Tibial nerve (tissue), 4 donors: ENCODE measurements around the gene EIF2S3B. TPM values are rescaled to one million over a fixed set of nuclear protein-coding genes. Genes with fewer than 3 reads are reported as not detected.

Experiments
- DNase-seq, 2 donors: peaks; one replicate each; pipeline ENCODE4 v3.0.0-alpha.2; 2019; ENCODE audit warnings: low spot score in 2 of 2
- H3K27ac ChIP-seq, 4 donors: fragments of 200-600 bp; sonication (generic) in 3 of 4; one replicate each; pipeline ENCODE4 v1.5.1; 2017 to 2019; ENCODE audit warnings: mild to moderate bottlenecking in 1 of 4
- H3K27me3 ChIP-seq, 2 donors: fragments of 200-600 bp; sonication (generic) in 1 of 2; one replicate each; pipeline versions ENCODE4 v1.5.1 to v1.6.0; 2017 to 2019
- H3K36me3 ChIP-seq, 3 donors: fragments of 200-600 bp; sonication (generic); one replicate each; pipeline ENCODE4 v1.5.1; 2018 to 2019
- H3K4me1 ChIP-seq, 4 donors: fragments of 200-600 bp; sonication (generic) in 3 of 4; one replicate each; pipeline ENCODE4 v1.5.1; 2017 to 2019
- H3K4me3 ChIP-seq, 4 donors: fragments of 200-600 bp; sonication (generic) in 3 of 4; one replicate each; pipeline ENCODE4 v1.5.1; 2017 to 2019; ENCODE audit warnings: mild to moderate bottlenecking in 1 of 4, moderate library complexity in 1 of 4
- H3K9me3 ChIP-seq, 4 donors: fragments of 200-600 bp; sonication (generic) in 3 of 4; one replicate each; pipeline ENCODE4 v1.5.1; 2017 to 2019
- CTCF ChIP-seq, 5 experiments: fragments of 200-600 bp in 3 of 5; fragments of 450-650 bp in 2 of 5; sonication (generic) in 3 of 5; IDR thresholded peaks; one replicate each; pipeline ENCODE4 v1.5.1; 2016 to 2019; ENCODE audit warnings: antibody characterized with exemption in 5 of 5, mild to moderate bottlenecking in 3 of 5, moderate library complexity in 2 of 5
- EP300 ChIP-seq, 2 donors: sonication (generic); formaldehyde crosslinking; IDR thresholded peaks; one replicate each; pipeline ENCODE4 v1.6.1; 2017; ENCODE audit warnings: antibody characterized with exemption in 2 of 2, mild to moderate bottlenecking in 1 of 2
- POLR2A ChIP-seq, 2 donors: fragments of 450-650 bp; IDR thresholded peaks; one replicate each; pipeline ENCODE4 v1.6.1; 2017; ENCODE audit warnings: antibody characterized with exemption in 2 of 2, mild to moderate bottlenecking in 2 of 2, moderate library complexity in 2 of 2
- WGBS, 2 donors: methylation state at CpG; one replicate each; pipeline ENCODE4 v1.1.5; 2018; 5-methylcytosine and 5-hydroxymethylcytosine counted together
- small RNA-seq: library from RNA; depleted of rRNA; stranded (forward); fragments of <200 nt; gene quantifications from one replicate; pipeline ENCODE3, GENCODE V24; 2016
- total RNA-seq, 4 donors: library from RNA; depleted of rRNA; stranded (reverse); fragments of >200 nt; gene quantifications; one replicate each; pipeline ENCODE4 v1.1.0, GENCODE V29; 2016

Gene EIF2S3B
- total RNA-seq, 4 donors from 2014 or later, result 0.42 TPM; not detected in 3

GRCh38 chr12:10554228-10554755, 48.6 kb downstream of the EIF2S3B start:
- no peak overlapping the region for H3K4me3 ChIP-seq
- no peaks in the 10 kb centered on the region for H3K4me1 ChIP-seq
- no peaks in the 10 kb centered on the region for H3K9me3 ChIP-seq
- no peak for DNase-seq
- TF ChIP-seq EP300 (IDR thresholded peaks at IDR 0.05) (no peak), POLR2A (IDR thresholded peaks at IDR 0.05) (no peak), CTCF (IDR thresholded peaks at IDR 0.05) (no peak)
- no peaks in the 10 kb centered on the region for H3K27me3 ChIP-seq
- WGBS, 2 donors, result 77 to 84% methylated on average over 6 of the region's 6 CpGs
- H3K27ac ChIP-seq, result no peak overlapping the region
- H3K36me3 ChIP-seq, result no peaks in the 10 kb centered on the region

GRCh38 chr12:10554756-10555481, 49.2 kb downstream of the EIF2S3B start:
- 89 to 90% methylated on average over 7 of the region's 7 CpGs for WGBS, 2 donors
- H3K27ac ChIP-seq, result no peak overlapping the region

GRCh38 chr12:10557329-10557728, 51.6 kb downstream of the EIF2S3B start:
- H3K4me1 ChIP-seq, result no peaks in the 10 kb centered on the region
- no peak for DNase-seq
- H3K4me3 ChIP-seq, result no peak overlapping the region
- H3K36me3 ChIP-seq, result no peaks in the 10 kb centered on the region
- H3K27ac ChIP-seq, result no peak overlapping the region
- H3K27me3 ChIP-seq, result no peaks in the 10 kb centered on the region
- WGBS, 2 donors, result 64 to 72% methylated on average over 6 of the region's 6 CpGs
- no peak for TF ChIP-seq EP300 (IDR thresholded peaks at IDR 0.05)
- TF ChIP-seq POLR2A (IDR thresholded peaks at IDR 0.05), result no peak
- TF ChIP-seq CTCF (IDR thresholded peaks at IDR 0.05), result no peak
- H3K9me3 ChIP-seq, result no peaks in the 10 kb centered on the region

More at GRCh38 chr12:10554756-10555481, 49.2 kb downstream of the EIF2S3B start:
- H3K9me3 ChIP-seq, result no peaks in the 10 kb centered on the region
- no peak for DNase-seq
- no peaks in the 10 kb centered on the region for H3K27me3 ChIP-seq
- H3K4me1 ChIP-seq, result no peaks in the 10 kb centered on the region
- H3K36me3 ChIP-seq, result no peaks in the 10 kb centered on the region
- H3K4me3 ChIP-seq, result no peak overlapping the region
- TF ChIP-seq CTCF (IDR thresholded peaks at IDR 0.05) (no peak), EP300 (IDR thresholded peaks at IDR 0.05) (no peak), POLR2A (IDR thresholded peaks at IDR 0.05) (no peak)

- H3K9me3 ChIP-seq, result no peaks in the 10 kb centered on the region
- no peak for TF ChIP-seq POLR2A (IDR thresholded peaks at IDR 0.05)
- no peak for TF ChIP-seq EP300 (IDR thresholded peaks at IDR 0.05)
- no peak for TF ChIP-seq CTCF (IDR thresholded peaks at IDR 0.05)
- no peak for DNase-seq
- H3K27me3 ChIP-seq, result no peaks in the 10 kb centered on the region
- H3K4me1 ChIP-seq, result no peaks in the 10 kb centered on the region
- no peaks in the 10 kb centered on the region for H3K36me3 ChIP-seq
- H3K27ac ChIP-seq, result no peak overlapping the region
- no peak overlapping the region for H3K4me3 ChIP-seq
- 85 to 86% methylated on average over 2 of the region's 2 CpGs for WGBS, 2 donors
These were observed 52.1 kb downstream of the EIF2S3B start for GRCh38 chr12:10557766-10558165.

Small RNAs within 50 kb of the gene (small RNA-seq; reads per million reads assigned to genes)
- gene SLC25A39P2, result not detected

Other genes starting within 250 kb of the EIF2S3B start
- 1 to 10 TPM in 3 of 4 donors, under 1 TPM in 1; 0.90 to 2.4 (median 1.4) TPM for gene KLRD1, start 198.0 kb upstream of the EIF2S3B start, total RNA-seq
- gene KLRK1, start 115.8 kb upstream of the EIF2S3B start, total RNA-seq, result 1 to 10 TPM in 2 of 4 donors, under 1 TPM in 1, not detected in 1; 0.60 to 2.9 (median 1.2) TPM
- gene KLRC4, start 96.1 kb upstream of the EIF2S3B start, total RNA-seq, result not detected
- not detected for gene KLRC3, start 85.3 kb upstream of the EIF2S3B start, total RNA-seq
- not detected for gene KLRC2, start 69.9 kb upstream of the EIF2S3B start, total RNA-seq
- gene KLRC1, start 52.5 kb upstream of the EIF2S3B start, total RNA-seq, result not detected
- gene MAGOHB, start 107.7 kb downstream of the EIF2S3B start, total RNA-seq, result 10 to 100 TPM in 3 of 4 donors, 1 to 10 TPM in 1; 6.5 to 24.5 (median 17.1) TPM
- gene STYK1, start 168.2 kb downstream of the EIF2S3B start, total RNA-seq, result under 1 TPM in 1 of 4 donors, not detected in 3; 0.44 TPM
- gene YBX3, start 217.4 kb downstream of the EIF2S3B start, total RNA-seq, result 100 to 1,000 TPM; 264 to 714 (median 382) TPM